ENCODE results near the gene GLT1D1.

DNA sequence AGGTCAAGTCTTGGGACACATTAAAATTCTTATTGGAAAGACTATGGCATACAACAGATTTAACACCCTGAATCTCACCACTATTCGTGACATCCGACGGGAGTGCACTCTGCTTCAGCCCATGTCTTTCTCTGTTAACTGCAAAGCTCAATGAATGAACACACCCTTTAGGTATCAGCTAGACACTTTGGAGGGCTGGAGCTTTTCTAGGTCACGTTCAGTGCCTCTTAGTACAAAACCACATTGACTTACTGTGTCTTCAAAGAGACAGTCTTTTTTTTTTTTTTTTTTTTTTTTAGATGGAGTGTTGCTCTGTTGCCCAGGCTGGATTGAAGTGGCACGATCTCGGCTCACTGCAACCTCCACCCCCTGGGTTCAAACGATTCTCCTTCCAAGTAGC lies 80.6 kb downstream of the GLT1D1 start:
- TF ChIP-seq CTCF (IDR thresholded peaks at IDR 0.05 in 8 of 11, conservative IDR thresholded peaks at IDR 0.05 in 3 of 11) (no peak), POLR2A (IDR thresholded peaks at IDR 0.05) (no peak), POLR2AphosphoS5 (IDR thresholded peaks at IDR 0.05) (no peak)

All from spleen (tissue), 7 donors.